DND-41 (cell line): Measurements from ENCODE around the gene AP2S1.

Experiments used
- ATAC-seq: fragments of 200-7000 bp; cut with Tn5 transposase; 3 replicates; pipeline ENCODE4 v1.9.1; 2021; ENCODE audit warnings: low read depth; ENCODE audit not compliant: insufficient read depth
- DNase-seq: peaks from one replicate; pipeline ENCODE4 v3.0.0-alpha.2; 2020
- H2AFZ ChIP-seq: 2 replicates; pipeline ENCODE4 v1.6.0; 2012; ENCODE audit warnings: low read depth, low read length
- H3K27ac ChIP-seq: 2 replicates; pipeline ENCODE4 v1.5.1; 2012; ENCODE audit warnings: low read length, inconsistent platforms
- H3K27me3 ChIP-seq: fragments of 200-600 bp; sonication (generic); 2 replicates; pipeline ENCODE4 v1.6.0; 2012; ENCODE audit warnings: low read length, mild to moderate bottlenecking, inconsistent platforms; ENCODE audit not compliant: insufficient read depth, poor library complexity
- H3K36me3 ChIP-seq: 2 replicates; pipeline ENCODE4 v1.5.1; 2012; ENCODE audit warnings: low read length, inconsistent platforms; ENCODE audit not compliant: insufficient read depth
- H3K4me1 ChIP-seq: 2 replicates; pipeline ENCODE4 v1.5.1; 2012; ENCODE audit warnings: mild to moderate bottlenecking, low read length; ENCODE audit not compliant: insufficient read depth
- H3K4me2 ChIP-seq: 2 replicates; pipeline ENCODE4 v1.6.0; 2012; ENCODE audit warnings: mild to moderate bottlenecking, moderate library complexity, low read length, inconsistent platforms; ENCODE audit not compliant: insufficient read depth
- H3K4me3 ChIP-seq, 2 experiments: fragments of 200-600 bp in 1 of 2; shearing (Covaris generic) in 1 of 2; 2 replicates each; pipeline ENCODE4 v1.5.1; 2012 to 2016; ENCODE audit warnings: inconsistent platforms in 2 of 2, low read length in 2 of 2, mild to moderate bottlenecking in 2 of 2, low read depth in 1 of 2, moderate library complexity in 1 of 2
- H3K79me2 ChIP-seq: 2 replicates; pipeline ENCODE4 v1.6.0; 2012; ENCODE audit warnings: low read length, inconsistent platforms; ENCODE audit not compliant: insufficient read depth
- H3K9ac ChIP-seq: 2 replicates; pipeline ENCODE4 v1.6.0; 2012; ENCODE audit warnings: low read depth, mild to moderate bottlenecking, inconsistent platforms, low read length, moderate library complexity
- H3K9me3 ChIP-seq: 2 replicates; pipeline ENCODE4 v1.5.1; 2012; ENCODE audit warnings: low read length, moderate library complexity, mild to moderate bottlenecking, inconsistent platforms; ENCODE audit not compliant: insufficient read depth, severe bottlenecking
- H4K20me1 ChIP-seq: 2 replicates; pipeline ENCODE4 v1.6.0; 2012; ENCODE audit warnings: low read length; ENCODE audit not compliant: insufficient read depth
- EZH2 ChIP-seq: IDR thresholded peaks from 3 replicates; pipeline ENCODE4 v1.6.1; 2012; ENCODE audit warnings: borderline replicate concordance, low read depth, mild to moderate bottlenecking, moderate library complexity, low read length, inconsistent platforms; ENCODE audit not compliant: severe bottlenecking
- TF ChIP-seq, protein P1 (sequence below): IDR thresholded peaks from 2 replicates; pipeline ENCODE4 v1.5.1; 2012; ENCODE audit warnings: borderline replicate concordance, low read length, moderate library complexity, mild to moderate bottlenecking; ENCODE audit not compliant: poor library complexity, severe bottlenecking; ENCODE audit errors: extremely low read depth

Gene AP2S1

DNA sequence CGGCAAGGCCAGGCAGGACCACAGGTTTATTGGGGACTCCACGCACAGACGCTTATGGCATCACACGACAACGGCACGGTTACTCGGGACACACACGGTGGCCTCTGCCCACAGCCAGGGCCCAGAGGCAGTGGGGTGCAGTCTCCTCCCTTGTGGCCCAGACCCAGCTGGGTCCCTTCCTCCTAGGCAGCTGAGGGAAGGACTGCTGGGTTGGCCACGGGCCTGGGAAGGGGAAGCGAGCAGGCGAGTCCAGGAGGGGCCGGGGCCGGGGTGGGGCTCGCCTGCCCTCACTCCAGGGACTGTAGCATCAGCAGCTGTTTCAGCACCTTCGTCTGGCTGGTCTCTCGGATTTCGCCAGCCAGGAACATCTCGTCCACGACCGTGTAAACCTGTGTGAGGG, 12.5 kb downstream of the AP2S1 start:
- H3K36me3 ChIP-seq, result peaks cover 54% of the 10 kb centered on the region
- H4K20me1 ChIP-seq, result peaks cover 17% of the 10 kb centered on the region
- no peaks in the 10 kb centered on the region for H3K27me3 ChIP-seq
- H3K9me3 ChIP-seq, result no peaks in the 10 kb centered on the region
- no peak overlapping the region for H2AFZ ChIP-seq
- no peak for DNase-seq
- no peak for TF ChIP-seq EZH2
- H3K27ac ChIP-seq, result no peak overlapping the region
- H3K9ac ChIP-seq, result no peak overlapping the region
- H3K79me2 ChIP-seq, result peaks cover 6% of the 10 kb centered on the region; the same call in 1 of the 2 replicates
- 0 out of 2 replicates have a peak, but pooled peaks cover 4% of the 10 kb centered on the region for H3K4me1 ChIP-seq
- no peak for ATAC-seq
- H3K4me3 ChIP-seq, result no peak overlapping the region
- H3K4me2 ChIP-seq, result no peak overlapping the region

DNA sequence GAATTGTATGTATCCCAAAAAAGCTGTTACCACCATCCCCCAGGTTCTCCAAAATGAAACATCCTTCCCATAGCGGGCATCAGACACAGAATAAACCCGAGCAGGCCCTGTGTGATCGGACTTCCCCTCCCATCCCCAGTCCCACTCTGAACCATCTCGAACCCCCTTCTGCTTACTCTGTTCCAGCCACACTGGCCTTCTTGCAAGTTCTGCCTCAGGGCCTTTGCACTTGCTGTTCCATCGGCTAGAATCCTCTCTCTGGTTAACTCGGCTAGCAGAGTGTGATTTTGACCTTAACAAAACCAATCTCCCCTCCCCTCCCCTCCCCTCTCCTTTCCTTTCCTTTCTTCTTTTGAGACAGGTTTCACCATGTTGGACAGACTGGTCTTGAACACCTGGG, 15.7 kb downstream of the AP2S1 start:
- no peaks in the 10 kb centered on the region for H3K27me3 ChIP-seq
- DNase-seq, result no peak
- H3K36me3 ChIP-seq, result peaks cover 34% of the 10 kb centered on the region
- H3K9ac ChIP-seq, result no peak overlapping the region
- H3K9me3 ChIP-seq, result no peaks in the 10 kb centered on the region
- TF ChIP-seq, protein P1, sequence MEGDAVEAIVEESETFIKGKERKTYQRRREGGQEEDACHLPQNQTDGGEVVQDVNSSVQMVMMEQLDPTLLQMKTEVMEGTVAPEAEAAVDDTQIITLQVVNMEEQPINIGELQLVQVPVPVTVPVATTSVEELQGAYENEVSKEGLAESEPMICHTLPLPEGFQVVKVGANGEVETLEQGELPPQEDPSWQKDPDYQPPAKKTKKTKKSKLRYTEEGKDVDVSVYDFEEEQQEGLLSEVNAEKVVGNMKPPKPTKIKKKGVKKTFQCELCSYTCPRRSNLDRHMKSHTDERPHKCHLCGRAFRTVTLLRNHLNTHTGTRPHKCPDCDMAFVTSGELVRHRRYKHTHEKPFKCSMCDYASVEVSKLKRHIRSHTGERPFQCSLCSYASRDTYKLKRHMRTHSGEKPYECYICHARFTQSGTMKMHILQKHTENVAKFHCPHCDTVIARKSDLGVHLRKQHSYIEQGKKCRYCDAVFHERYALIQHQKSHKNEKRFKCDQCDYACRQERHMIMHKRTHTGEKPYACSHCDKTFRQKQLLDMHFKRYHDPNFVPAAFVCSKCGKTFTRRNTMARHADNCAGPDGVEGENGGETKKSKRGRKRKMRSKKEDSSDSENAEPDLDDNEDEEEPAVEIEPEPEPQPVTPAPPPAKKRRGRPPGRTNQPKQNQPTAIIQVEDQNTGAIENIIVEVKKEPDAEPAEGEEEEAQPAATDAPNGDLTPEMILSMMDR, result no peak
- TF ChIP-seq EZH2, result no peak
- ATAC-seq, result no peak
- no peak overlapping the region for H3K4me2 ChIP-seq
- peaks cover 4% of the 10 kb centered on the region; the same call in 1 of the 2 replicates for H3K79me2 ChIP-seq
- H3K4me1 ChIP-seq, result no peaks in the 10 kb centered on the region
- H3K4me3 ChIP-seq, result no peak overlapping the region
- no peak overlapping the region for H3K27ac ChIP-seq
- H4K20me1 ChIP-seq, result peaks cover 7% of the 10 kb centered on the region; the same call in 1 of the 2 replicates
- no peak overlapping the region for H2AFZ ChIP-seq

DNA sequence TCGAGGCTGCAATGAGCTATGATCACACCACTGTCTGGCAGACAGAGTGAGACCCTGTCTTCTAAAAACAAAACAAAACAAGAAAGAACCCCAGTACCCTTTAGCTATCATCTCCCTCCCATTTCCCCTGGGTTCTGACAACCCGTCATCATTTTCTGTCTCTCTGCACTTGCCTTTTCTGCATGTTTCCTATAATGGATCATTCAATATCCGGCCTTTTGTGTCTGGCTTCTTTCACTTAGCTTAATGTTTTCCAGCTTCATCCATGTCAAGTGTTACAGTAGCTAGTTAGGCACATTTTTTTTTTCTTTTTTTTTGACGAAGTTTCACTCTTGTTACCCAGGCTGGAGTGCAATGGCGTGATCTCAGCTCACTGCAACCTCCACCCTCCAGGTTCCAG, 16.5 kb downstream of the AP2S1 start:
- H3K79me2 ChIP-seq, result no peaks in the 10 kb centered on the region
- no peak for ATAC-seq
- TF ChIP-seq, protein P1, result no peak
- no peak for TF ChIP-seq EZH2
- H3K9ac ChIP-seq, result no peak overlapping the region
- no peak overlapping the region for H2AFZ ChIP-seq
- H3K36me3 ChIP-seq, result peaks cover 26% of the 10 kb centered on the region
- no peak overlapping the region for H3K4me3 ChIP-seq
- H3K9me3 ChIP-seq, result no peaks in the 10 kb centered on the region
- no peak for DNase-seq
- H4K20me1 ChIP-seq, result no peaks in the 10 kb centered on the region
- H3K4me1 ChIP-seq, result no peaks in the 10 kb centered on the region
- no peak overlapping the region for H3K4me2 ChIP-seq
- no peaks in the 10 kb centered on the region for H3K27me3 ChIP-seq
- no peak overlapping the region for H3K27ac ChIP-seq

DNA sequence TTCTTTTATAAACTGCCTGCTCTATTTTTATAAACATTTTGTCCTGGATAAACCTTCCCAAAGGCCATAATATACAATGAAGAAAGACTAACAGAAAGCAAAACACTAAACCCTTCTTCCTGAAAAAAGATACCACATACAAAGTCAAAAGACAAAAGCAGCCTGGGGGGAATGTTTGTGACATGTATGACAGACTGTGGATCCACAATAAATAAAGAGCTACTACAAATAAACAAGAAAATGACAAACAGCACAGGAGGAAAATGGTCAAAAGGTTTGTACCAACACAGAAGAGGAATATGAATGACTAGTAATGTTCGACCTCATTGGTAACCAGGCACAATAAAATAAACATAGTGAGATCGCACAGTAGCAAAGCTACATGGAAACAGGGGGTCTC, 19.8 kb downstream of the AP2S1 start:
- Histone ChIP-seq H3K4me2 (no peak overlapping the region), H3K4me1 (no peaks in the 10 kb centered on the region), H3K27ac (no peak overlapping the region), H3K27me3 (no peaks in the 10 kb centered on the region), H3K36me3 (peaks cover 2% of the 10 kb centered on the region; the same call in 1 of the 2 replicates), H3K9ac (no peak overlapping the region), H3K4me3 (no peak overlapping the region), H3K79me2 (no peaks in the 10 kb centered on the region), H4K20me1 (no peaks in the 10 kb centered on the region), H2AFZ (no peak overlapping the region), H3K9me3 (no peaks in the 10 kb centered on the region)
- no peak for DNase-seq
- no peak for TF ChIP-seq EZH2
- TF ChIP-seq, protein P1, result no peak
- ATAC-seq, result no peak
